Glutamatergic neuron (in vitro differentiated cells): ENCODE results near the gene TNFAIP1. TPM values are rescaled to one million over a fixed set of nuclear protein-coding genes. Genes with fewer than 3 reads are reported as not detected.

ENCODE experiments used
- DNase-seq: peaks from one replicate; pipeline ENCODE4 v3.0.0; 2022
- H3K27ac Mint-ChIP-seq: one replicate; pipeline ENCODE4 v1.8.0; 2020; ENCODE audit warnings: mild to moderate bottlenecking, mixed read lengths, inconsistent platforms; ENCODE audit not compliant: unreplicated experiment
- H3K27me3 Mint-ChIP-seq: one replicate; pipeline ENCODE4 v1.8.0; 2020; ENCODE audit warnings: mild to moderate bottlenecking, moderate library complexity, mixed read lengths, inconsistent platforms; ENCODE audit not compliant: unreplicated experiment
- H3K36me3 Mint-ChIP-seq: one replicate; pipeline ENCODE4 v1.8.0; 2020; ENCODE audit warnings: mild to moderate bottlenecking, mixed read lengths, inconsistent platforms; ENCODE audit not compliant: unreplicated experiment
- H3K4me1 Mint-ChIP-seq: one replicate; pipeline ENCODE4 v1.8.0; 2020; ENCODE audit warnings: mild to moderate bottlenecking, low read depth, mixed read lengths, inconsistent platforms; ENCODE audit not compliant: unreplicated experiment
- H3K4me3 Mint-ChIP-seq: one replicate; pipeline ENCODE4 v1.8.0; 2020; ENCODE audit warnings: mild to moderate bottlenecking, mixed read lengths, inconsistent platforms; ENCODE audit not compliant: unreplicated experiment
- H3K9me3 Mint-ChIP-seq: one replicate; pipeline ENCODE4 v1.8.0; 2020; ENCODE audit warnings: mild to moderate bottlenecking, moderate library complexity, mixed read lengths, inconsistent platforms; ENCODE audit not compliant: unreplicated experiment
- total RNA-seq: library from RNA; stranded (reverse); fragmentation: NEBNext Ultra II Directional; extraction: Animal tissue kit (Norgen Biotek cat#: 25700); gene quantifications from one replicate; pipeline ENCODE4 v1.2.1, GENCODE V29; 2021; ENCODE audit not compliant: unreplicated experiment
- TF ChIP-seq, protein P1 (sequence below): fragments of 200-600 bp; sonication (generic); IDR thresholded peaks from one replicate; pipeline ENCODE4 v1.5.0; 2021; ENCODE audit not compliant: partially characterized antibody, unreplicated experiment

TNFAIP1 gene
- total RNA-seq, 1 donor from 2014 or later = 111 TPM

DNA sequence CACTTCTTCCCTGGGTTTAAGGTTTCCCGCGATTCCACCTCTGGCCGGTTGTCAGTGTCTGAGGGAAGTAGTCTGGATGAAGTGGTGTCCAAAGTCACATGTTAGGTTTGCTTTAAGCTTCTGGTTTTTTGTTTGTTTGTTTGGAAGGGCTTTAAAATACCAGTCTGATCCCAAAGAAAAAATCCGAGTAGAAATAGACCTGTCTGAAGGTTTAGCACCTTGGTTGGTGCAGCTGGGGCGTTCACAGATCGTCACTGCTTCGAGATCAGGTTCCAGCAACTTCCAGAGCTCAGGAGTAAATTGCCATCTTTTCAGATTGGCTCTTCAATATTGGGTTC, 16.0 kb upstream of the TNFAIP1 start:
- Mint-ChIP-seq H3K27ac (peak overlapping the region; percentile 96), H3K27me3 (peaks cover 17% of the 10 kb centered on the region), H3K4me3 (peak overlapping the region; percentile 83), H3K9me3 (peaks cover 10% of the 10 kb centered on the region), H3K4me1 (peaks cover 27% of the 10 kb centered on the region), H3K36me3 (no peaks in the 10 kb centered on the region)
- no peak for DNase-seq
- TF ChIP-seq, protein P1, sequence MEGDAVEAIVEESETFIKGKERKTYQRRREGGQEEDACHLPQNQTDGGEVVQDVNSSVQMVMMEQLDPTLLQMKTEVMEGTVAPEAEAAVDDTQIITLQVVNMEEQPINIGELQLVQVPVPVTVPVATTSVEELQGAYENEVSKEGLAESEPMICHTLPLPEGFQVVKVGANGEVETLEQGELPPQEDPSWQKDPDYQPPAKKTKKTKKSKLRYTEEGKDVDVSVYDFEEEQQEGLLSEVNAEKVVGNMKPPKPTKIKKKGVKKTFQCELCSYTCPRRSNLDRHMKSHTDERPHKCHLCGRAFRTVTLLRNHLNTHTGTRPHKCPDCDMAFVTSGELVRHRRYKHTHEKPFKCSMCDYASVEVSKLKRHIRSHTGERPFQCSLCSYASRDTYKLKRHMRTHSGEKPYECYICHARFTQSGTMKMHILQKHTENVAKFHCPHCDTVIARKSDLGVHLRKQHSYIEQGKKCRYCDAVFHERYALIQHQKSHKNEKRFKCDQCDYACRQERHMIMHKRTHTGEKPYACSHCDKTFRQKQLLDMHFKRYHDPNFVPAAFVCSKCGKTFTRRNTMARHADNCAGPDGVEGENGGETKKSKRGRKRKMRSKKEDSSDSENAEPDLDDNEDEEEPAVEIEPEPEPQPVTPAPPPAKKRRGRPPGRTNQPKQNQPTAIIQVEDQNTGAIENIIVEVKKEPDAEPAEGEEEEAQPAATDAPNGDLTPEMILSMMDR = no peak

DNA sequence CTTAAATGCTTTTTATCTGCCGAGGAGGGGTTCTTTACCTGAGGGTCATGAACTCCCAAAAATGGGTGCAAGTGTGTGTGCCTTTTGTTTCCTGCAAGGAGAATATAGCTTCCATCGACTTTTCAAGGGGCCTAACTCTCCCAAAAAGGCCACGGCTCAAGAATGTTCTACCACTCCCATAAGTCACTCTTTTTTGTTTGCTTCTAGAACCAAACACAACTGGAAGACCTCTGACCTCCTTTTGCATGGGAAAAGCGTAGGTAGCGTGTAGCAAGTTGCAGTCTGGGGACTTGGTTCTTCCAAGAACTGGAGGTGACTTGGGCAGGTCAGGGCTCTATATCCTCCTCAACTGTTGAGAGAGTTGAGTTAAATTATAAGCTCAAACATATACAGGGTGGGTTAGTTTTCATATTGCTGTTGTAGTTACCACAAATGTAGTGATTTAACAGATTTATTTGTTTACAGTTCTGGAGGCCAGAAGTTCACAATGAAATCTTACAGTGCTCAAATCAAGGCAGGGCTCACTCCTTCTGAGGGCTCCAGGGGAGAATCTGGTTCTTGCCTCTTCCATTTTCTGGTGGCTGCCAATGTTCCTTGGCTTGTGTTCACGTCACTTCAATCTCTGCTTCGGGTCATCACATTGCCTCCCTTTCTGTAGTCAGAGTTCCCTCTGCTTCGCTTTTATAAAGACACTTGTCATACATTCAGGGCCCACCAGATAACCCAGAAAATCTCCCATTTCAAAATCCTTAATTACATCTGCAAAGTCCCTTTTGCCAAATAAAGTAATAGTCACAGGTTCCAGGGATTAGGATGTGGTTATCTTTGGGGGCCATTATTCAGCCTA, 15.1 kb upstream of the TNFAIP1 start:
- no peak for DNase-seq
- Mint-ChIP-seq H3K27me3 (peaks cover 20% of the 10 kb centered on the region), H3K4me1 (peaks cover 36% of the 10 kb centered on the region), H3K9me3 (peaks cover 12% of the 10 kb centered on the region), H3K27ac (peak overlapping the region; percentile 96), H3K4me3 (peak overlapping the region; percentile 83), H3K36me3 (no peaks in the 10 kb centered on the region)
- TF ChIP-seq, protein P1 = no peak

DNA sequence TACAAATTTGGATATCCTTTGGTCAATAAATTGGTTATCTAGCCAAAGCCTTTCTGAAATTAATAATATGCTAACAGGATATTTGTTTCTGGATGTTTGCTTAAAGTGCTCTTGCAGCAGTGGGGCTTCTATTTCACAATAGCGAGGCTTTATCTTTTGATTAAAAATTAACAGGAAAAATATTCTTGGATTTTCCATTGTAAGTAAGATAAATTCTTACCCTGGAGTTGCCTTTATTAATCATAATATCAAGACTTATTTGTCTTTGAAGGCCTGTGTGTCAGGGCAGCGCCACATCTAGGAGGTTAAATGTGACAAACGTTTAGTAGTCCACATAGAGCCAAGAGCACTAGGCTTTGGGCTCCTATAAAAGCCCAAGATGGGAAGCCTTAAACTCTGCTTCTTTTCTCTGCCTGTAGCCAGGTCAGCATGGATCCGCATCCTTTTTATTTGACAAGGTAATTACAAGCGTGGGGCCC, 11.3 kb upstream of the TNFAIP1 start:
- Mint-ChIP-seq H3K27ac (peak overlapping the region; percentile 94), H3K9me3 (peaks cover 7% of the 10 kb centered on the region), H3K27me3 (peaks cover 9% of the 10 kb centered on the region), H3K36me3 (no peaks in the 10 kb centered on the region), H3K4me1 (peaks cover 40% of the 10 kb centered on the region), H3K4me3 (peak overlapping the region; percentile 83)
- no peak for DNase-seq
- TF ChIP-seq, protein P1 = no peak

DNA sequence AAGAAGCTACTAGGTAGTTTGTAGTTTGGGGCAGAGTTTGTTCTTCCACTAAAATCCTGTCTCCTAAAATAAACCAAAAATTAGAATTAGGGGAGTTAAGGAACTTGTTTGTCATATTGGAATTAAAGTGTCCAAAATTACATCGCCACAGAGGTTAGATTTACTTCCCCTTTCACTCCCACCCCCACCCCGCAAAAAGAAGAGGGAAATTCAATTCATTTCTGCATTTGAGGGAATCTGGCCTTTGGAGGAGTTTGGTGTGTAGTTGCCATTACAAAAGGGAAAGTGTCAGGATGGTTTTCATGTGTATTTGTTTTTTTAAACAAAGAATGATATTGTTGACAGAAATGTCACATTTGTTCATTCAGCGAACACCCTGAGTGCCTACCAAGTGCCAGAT, 10.8 kb upstream of the TNFAIP1 start:
- Mint-ChIP-seq H3K36me3 (no peaks in the 10 kb centered on the region), H3K27me3 (peaks cover 5% of the 10 kb centered on the region), H3K4me1 (peaks cover 40% of the 10 kb centered on the region), H3K9me3 (peaks cover 3% of the 10 kb centered on the region), H3K27ac (peak overlapping the region; percentile 94), H3K4me3 (peak overlapping the region; percentile 83)
- no peak for DNase-seq
- TF ChIP-seq, protein P1 = no peak

DNA sequence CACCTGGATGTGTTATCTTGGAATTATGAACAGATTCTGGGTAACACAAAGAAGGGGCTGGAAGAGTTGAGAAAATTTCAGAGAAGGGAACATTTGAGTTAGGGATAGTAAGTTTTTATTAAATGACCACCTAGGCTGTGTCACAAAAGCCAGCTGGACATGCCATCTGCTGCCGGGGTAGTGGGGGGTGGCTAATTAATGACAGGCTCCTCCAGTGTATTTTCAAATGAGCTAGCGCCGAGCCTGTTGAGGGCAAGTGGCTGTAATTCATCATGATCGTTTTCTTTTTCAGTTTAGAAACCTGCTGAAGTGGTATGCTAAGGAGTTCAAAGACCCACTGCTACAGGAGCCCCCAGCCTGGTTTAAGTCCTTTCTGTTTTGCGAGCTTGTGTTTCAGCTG, 10.3 kb upstream of the TNFAIP1 start:
- peak; percentile 44 for DNase-seq
- Mint-ChIP-seq H3K27me3 (peaks cover 5% of the 10 kb centered on the region), H3K4me1 (peaks cover 40% of the 10 kb centered on the region), H3K27ac (peak overlapping the region; percentile 94), H3K36me3 (no peaks in the 10 kb centered on the region), H3K9me3 (peaks cover 3% of the 10 kb centered on the region), H3K4me3 (peak overlapping the region; percentile 83)
- TF ChIP-seq, protein P1 = no peak
